Endodermal cell (in vitro differentiated cells): ENCODE measurements around the gene DPYSL3. TPM values are rescaled to one million over a fixed set of nuclear protein-coding genes. Genes with fewer than 3 reads are reported as not detected.

Source experiments
- DNase-seq: peaks from one replicate; pipeline ENCODE4 v3.0.0-alpha.2; 2017
- H3K27ac ChIP-seq: 2 replicates; pipeline ENCODE4 v1.5.1; 2013; ENCODE audit warnings: mild to moderate bottlenecking, low read depth, low read length, moderate library complexity
- H3K27me3 ChIP-seq: 2 replicates; pipeline ENCODE4 v1.6.1; 2013; ENCODE audit warnings: mild to moderate bottlenecking, low read length, moderate library complexity; ENCODE audit not compliant: insufficient read depth, control insufficient read depth, poor library complexity, severe bottlenecking
- H3K36me3 ChIP-seq: 2 replicates; pipeline ENCODE4 v1.7.0; 2013; ENCODE audit warnings: mild to moderate bottlenecking, low read length, moderate library complexity; ENCODE audit not compliant: control insufficient read depth, insufficient read depth
- H3K4me1 ChIP-seq: one replicate; pipeline ENCODE4 v1.7.0; 2013; ENCODE audit warnings: low read length; ENCODE audit not compliant: control insufficient read depth, insufficient read depth
- H3K4me3 ChIP-seq: 2 replicates; pipeline ENCODE4 v1.5.1; 2013; ENCODE audit warnings: mild to moderate bottlenecking, low read length, moderate library complexity
- H3K9ac ChIP-seq: 2 replicates; pipeline ENCODE4 v1.6.1; 2013; ENCODE audit warnings: mild to moderate bottlenecking, low read length, moderate library complexity; ENCODE audit not compliant: poor library complexity, severe bottlenecking; ENCODE audit errors: extremely low read depth
- H3K9me3 ChIP-seq: 2 replicates; pipeline ENCODE4 v1.6.1; 2013; ENCODE audit warnings: mild to moderate bottlenecking, low read length, moderate library complexity; ENCODE audit not compliant: control insufficient read depth
- H3K27ac Mint-ChIP-seq: 2 replicates; pipeline ENCODE4 v1.8.0; 2020; ENCODE audit warnings: mixed read lengths
- H3K27me3 Mint-ChIP-seq: 2 replicates; pipeline ENCODE4 v1.8.0; 2021; ENCODE audit warnings: mild to moderate bottlenecking, mixed read lengths; ENCODE audit not compliant: insufficient read depth
- H3K36me3 Mint-ChIP-seq: 2 replicates; pipeline ENCODE4 v1.8.0; 2020; ENCODE audit warnings: low read depth, mixed read lengths
- H3K4me1 Mint-ChIP-seq: 2 replicates; pipeline ENCODE4 v1.8.0; 2020; ENCODE audit warnings: mixed read lengths
- H3K4me3 Mint-ChIP-seq: 2 replicates; pipeline ENCODE4 v1.8.0; 2020; ENCODE audit warnings: mild to moderate bottlenecking, moderate library complexity, mixed read lengths
- H3K9me3 Mint-ChIP-seq: 2 replicates; pipeline ENCODE4 v1.8.0; 2020; ENCODE audit warnings: mild to moderate bottlenecking, mixed read lengths
- whole genome bisulfite sequencing, 2 experiments: methylation state at CpG; one replicate each; pipeline versions ENCODE4 v1.1.5 to v1.1.7; 2013; ENCODE audit warnings: missing lambda C conversion rate in 2 of 2, mixed read lengths in 1 of 2; ENCODE audit not compliant: insufficient coverage in 1 of 2, insufficient read length in 1 of 2; 5-methylcytosine and 5-hydroxymethylcytosine counted together
- total RNA-seq, 2 donors: library from RNA; stranded (reverse); fragmentation: NEBNext Ultra II Directional in 1 of 2; extraction: Animal tissue kit (Norgen Biotek cat#: 25700) in 1 of 2; gene quantifications; 2 replicates in 1 of 2; 3 replicates in 1 of 2; pipeline ENCODE4 v1.2.1, GENCODE V29; 2021
- TF ChIP-seq, protein P1 (sequence below): fragments of 200-600 bp; sonication (generic); conservative IDR thresholded peaks from 2 replicates; pipeline ENCODE4 v1.5.0; 2021; ENCODE audit warnings: antibody characterized with exemption, mild to moderate bottlenecking

Gene DPYSL3
- total RNA-seq, 2 donors from 2014 or later, result 76.3 to 98.6 TPM

DNA sequence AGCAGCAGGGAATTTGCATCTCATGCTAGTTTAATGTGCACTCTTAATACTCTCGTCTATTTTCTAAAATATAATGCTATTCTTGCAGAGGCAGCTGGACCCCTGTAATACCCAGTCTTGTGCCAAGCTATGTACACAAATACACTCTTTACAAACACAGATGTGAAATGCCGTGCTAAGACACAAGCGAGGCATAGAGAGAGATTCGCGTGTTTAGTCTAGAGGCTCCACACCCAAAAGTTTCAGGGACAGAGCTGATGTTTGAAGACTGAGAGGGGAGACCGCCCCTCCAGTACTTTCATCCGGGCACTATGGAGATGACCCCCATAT is 1.2 kb downstream of the DPYSL3 start:
- no peaks in the 10 kb centered on the region for H3K36me3 ChIP-seq
- H3K9me3 ChIP-seq, result no peaks in the 10 kb centered on the region
- Mint-ChIP-seq H3K4me3 (peak overlapping the region; percentile 60), H3K36me3 (no peaks in the 10 kb centered on the region), H3K27ac (no peak overlapping the region), H3K27me3 (peaks cover 46% of the 10 kb centered on the region), H3K9me3 (no peaks in the 10 kb centered on the region), H3K4me1 (peaks cover 3% of the 10 kb centered on the region)
- no peaks in the 10 kb centered on the region for H3K4me1 ChIP-seq
- H3K9ac ChIP-seq, result no peak overlapping the region
- H3K27ac ChIP-seq, result no peak overlapping the region
- 34% methylated on average over 7 of the region's 7 CpGs; no CpG with 5 or more reads in 1 of the 2 experiments for WGBS, 2 experiments
- H3K27me3 ChIP-seq, result peaks cover 39% of the 10 kb centered on the region
- H3K4me3 ChIP-seq, result peak overlapping the region; percentile 85
- TF ChIP-seq, protein P1, sequence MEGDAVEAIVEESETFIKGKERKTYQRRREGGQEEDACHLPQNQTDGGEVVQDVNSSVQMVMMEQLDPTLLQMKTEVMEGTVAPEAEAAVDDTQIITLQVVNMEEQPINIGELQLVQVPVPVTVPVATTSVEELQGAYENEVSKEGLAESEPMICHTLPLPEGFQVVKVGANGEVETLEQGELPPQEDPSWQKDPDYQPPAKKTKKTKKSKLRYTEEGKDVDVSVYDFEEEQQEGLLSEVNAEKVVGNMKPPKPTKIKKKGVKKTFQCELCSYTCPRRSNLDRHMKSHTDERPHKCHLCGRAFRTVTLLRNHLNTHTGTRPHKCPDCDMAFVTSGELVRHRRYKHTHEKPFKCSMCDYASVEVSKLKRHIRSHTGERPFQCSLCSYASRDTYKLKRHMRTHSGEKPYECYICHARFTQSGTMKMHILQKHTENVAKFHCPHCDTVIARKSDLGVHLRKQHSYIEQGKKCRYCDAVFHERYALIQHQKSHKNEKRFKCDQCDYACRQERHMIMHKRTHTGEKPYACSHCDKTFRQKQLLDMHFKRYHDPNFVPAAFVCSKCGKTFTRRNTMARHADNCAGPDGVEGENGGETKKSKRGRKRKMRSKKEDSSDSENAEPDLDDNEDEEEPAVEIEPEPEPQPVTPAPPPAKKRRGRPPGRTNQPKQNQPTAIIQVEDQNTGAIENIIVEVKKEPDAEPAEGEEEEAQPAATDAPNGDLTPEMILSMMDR, result no peak
- DNase-seq, result no peak

DNA sequence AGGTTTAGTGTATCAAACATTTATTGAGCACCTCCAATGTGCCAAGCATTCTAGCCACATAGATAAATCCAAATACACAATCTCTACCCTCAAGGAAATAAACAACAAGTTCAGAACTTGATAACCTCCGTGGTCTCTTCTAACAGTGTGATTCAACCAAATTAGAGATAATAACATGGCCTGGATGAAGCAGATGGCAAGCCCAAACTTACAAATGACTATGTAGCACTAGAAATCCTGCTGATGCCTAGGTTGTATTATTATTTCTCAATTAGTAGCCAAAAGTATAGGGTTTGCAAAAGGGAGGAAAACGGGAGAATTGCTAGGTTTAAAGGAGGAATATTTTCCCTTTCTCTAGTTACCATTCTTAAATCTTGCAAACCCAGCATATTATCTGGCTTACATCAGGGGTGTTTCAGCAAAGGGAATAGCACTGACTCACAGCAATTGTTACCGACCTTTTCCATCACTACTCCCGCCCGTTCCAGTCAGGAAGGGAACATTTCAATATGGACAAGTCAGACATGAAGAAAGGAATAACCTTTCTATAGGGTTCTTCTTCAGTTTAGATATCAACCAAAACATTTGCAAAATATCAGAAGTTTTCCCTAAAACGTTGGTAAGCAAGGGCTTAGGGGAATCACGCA is 2.3 kb downstream of the DPYSL3 start:
- H3K9ac ChIP-seq, result no peak overlapping the region
- DNase-seq, result no peak
- Mint-ChIP-seq H3K4me1 (peaks cover 3% of the 10 kb centered on the region), H3K4me3 (no peak overlapping the region), H3K27ac (no peak overlapping the region), H3K9me3 (no peaks in the 10 kb centered on the region), H3K36me3 (no peaks in the 10 kb centered on the region), H3K27me3 (peaks cover 45% of the 10 kb centered on the region)
- H3K27ac ChIP-seq, result no peak overlapping the region
- no peaks in the 10 kb centered on the region for H3K36me3 ChIP-seq
- H3K4me1 ChIP-seq, result no peaks in the 10 kb centered on the region
- no peaks in the 10 kb centered on the region for H3K9me3 ChIP-seq
- peaks cover 31% of the 10 kb centered on the region for H3K27me3 ChIP-seq
- TF ChIP-seq, protein P1, result no peak
- WGBS, 2 experiments, result 61 to 71% methylated on average over 5 to 7 of the region's 7 CpGs
- no peak overlapping the region for H3K4me3 ChIP-seq

- Mint-ChIP-seq H3K4me1 (no peaks in the 10 kb centered on the region), H3K36me3 (no peaks in the 10 kb centered on the region), H3K27ac (no peak overlapping the region), H3K27me3 (peaks cover 16% of the 10 kb centered on the region), H3K4me3 (no peak overlapping the region), H3K9me3 (no peaks in the 10 kb centered on the region)
- peaks cover 14% of the 10 kb centered on the region for H3K27me3 ChIP-seq
- no peak overlapping the region for H3K27ac ChIP-seq
- H3K9me3 ChIP-seq, result no peaks in the 10 kb centered on the region
- 90 to 100% methylated on average over 1 of the region's 1 CpG for whole genome bisulfite sequencing, 2 experiments
- no peak overlapping the region for H3K4me3 ChIP-seq
- H3K9ac ChIP-seq, result no peak overlapping the region
- no peak for DNase-seq
- no peaks in the 10 kb centered on the region for H3K36me3 ChIP-seq
- TF ChIP-seq, protein P1, result no peak
- H3K4me1 ChIP-seq, result no peaks in the 10 kb centered on the region
Observed at GRCh38 chr5:147504535-147504934, 5.3 kb downstream of the DPYSL3 start.
